Cardiac fibroblast (primary cell): ENCODE measurements around the gene APMAP.

Source experiments
- DNase-seq, 2 donors: peaks; one replicate each; pipeline versions ENCODE4 v3.0.0 to v3.0.0-alpha.2; 2010; ENCODE audit warnings: low read depth in 2 of 2
- H3K4me3 ChIP-seq, 2 donors: replicated peaks in 1 of 2; 1 replicate in 1 of 2; 2 replicates in 1 of 2; pipeline ENCODE4 v1.5.1; 2011; ENCODE audit warnings: low read depth in 2 of 2, low read length in 2 of 2, mild to moderate bottlenecking in 2 of 2, moderate library complexity in 1 of 2
- CTCF ChIP-seq: IDR thresholded peaks from one replicate; pipeline ENCODE4 v1.5.1; 2011; ENCODE audit warnings: low read depth, mild to moderate bottlenecking, low read length, inconsistent platforms

The APMAP gene

DNA sequence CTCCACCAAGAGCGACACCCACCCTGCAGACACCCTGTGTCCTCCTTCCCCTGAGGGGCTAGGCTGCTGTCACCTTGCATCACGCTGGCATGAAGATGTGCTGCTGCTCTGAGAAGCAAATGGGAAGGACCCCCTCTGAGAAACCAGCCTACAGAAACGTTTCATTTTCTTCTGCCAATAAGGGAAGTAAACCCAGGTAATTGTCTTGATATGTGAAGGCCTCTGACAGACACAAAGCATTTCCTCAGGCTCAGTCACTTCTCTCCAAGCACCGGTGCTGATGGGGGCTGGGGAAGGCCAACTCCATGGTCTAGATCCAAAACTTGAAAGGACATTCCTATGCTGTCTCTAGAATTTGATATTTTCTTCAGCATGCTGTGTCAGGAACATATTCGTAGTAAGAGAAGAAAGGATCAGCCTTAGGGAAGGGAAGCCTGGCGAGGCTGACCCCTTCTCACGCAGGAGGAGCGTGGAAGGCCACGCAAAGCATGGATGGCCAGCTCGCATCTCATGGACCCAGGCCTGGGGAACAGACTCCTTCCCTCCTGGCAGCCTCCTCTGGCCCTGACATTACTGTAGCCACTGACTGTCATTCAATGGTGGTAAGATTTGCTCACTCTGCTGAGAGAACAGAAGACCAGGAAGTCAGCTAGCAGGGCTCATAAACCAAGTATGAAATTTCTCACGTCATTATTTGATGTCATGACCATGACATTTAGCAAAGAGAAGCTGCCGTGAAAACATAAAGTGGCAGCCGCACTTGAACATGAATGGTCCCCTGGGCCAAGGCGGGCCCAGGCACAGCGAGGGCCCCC is 44.9 kb upstream of the APMAP start:
- H3K4me3 ChIP-seq: no peak overlapping the region
- TF ChIP-seq CTCF: no peak
- no peak for DNase-seq

DNA sequence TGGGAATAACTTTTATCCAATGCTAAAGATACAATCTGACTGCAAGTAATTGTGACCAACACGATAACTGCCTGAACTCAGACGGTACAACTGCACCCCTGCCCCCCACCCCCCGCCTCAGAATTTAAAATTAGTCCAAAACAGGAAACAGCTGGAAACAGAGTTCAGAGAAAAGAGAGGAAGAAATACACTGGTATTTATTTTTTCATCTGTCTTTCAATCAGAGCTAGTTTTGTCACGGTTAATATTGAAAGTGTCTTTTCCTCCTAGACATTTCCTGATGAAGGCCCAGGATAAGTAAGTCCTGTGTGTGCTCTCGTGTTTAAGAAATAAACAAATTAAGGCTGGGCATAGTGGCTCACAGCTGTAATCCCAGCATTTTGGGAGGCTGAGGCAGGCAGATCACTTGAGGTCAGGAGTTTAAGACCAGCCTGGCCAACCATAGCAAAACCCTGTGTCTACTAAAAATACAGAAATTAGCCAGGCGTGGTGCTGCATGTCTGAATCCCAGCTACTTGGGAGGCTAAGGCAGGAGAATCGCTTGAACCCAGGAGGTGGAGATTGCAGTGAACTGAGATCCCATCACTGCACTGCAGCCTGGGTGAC is 43.9 kb upstream of the APMAP start:
- H3K4me3 ChIP-seq: no peak overlapping the region
- no peak for DNase-seq
- TF ChIP-seq CTCF: no peak

DNA sequence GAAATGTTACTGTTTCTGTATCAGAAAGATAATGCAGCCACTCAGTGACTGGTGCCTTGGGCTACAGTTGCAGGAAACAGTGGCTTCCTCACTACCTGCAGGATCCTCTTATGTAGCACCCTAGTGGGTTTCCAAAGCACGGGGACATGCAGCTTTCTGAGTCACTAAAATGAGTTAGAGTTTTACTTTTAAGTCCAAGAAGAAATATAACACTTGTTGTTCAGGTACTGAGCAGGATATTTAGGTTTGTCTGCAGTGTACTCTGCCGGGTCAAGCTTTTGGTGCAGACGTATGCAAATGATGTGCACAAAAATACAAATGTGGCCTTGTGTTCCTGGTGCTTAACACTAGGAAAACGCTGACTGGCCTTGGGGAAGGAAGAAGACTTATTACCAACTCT is 43.4 kb upstream of the APMAP start:
- H3K4me3 ChIP-seq: no peak overlapping the region
- no peak for TF ChIP-seq CTCF
- DNase-seq: no peak

GRCh38 chr20:25033924-25034300 is 41.4 kb upstream of the APMAP start:
- no peak overlapping the region for H3K4me3 ChIP-seq
- no peak for DNase-seq

GRCh38 chr20:25033265-25033923 is 40.8 kb upstream of the APMAP start:
- no peak overlapping the region for H3K4me3 ChIP-seq
- no peak for DNase-seq

More at GRCh38 chr20:25033924-25034300, 41.4 kb upstream of the APMAP start:
- TF ChIP-seq CTCF: no peak

More at GRCh38 chr20:25033265-25033923, 40.8 kb upstream of the APMAP start:
- no peak for TF ChIP-seq CTCF
